22Rv1 (cell line): ENCODE measurements around the gene C11orf21.

Source experiments
- CTCF ChIP-seq: fragments of 450-650 bp; IDR thresholded peaks from 2 replicates; pipeline ENCODE4 v1.5.1; 2017; ENCODE audit warnings: mild to moderate bottlenecking
- ZFX ChIP-seq: fragments of 450-650 bp; IDR thresholded peaks from 2 replicates; pipeline ENCODE4 v1.6.1; 2017; ENCODE audit warnings: antibody characterized with exemption, borderline replicate concordance

- TF ChIP-seq CTCF, result peak; percentile 90
- TF ChIP-seq ZFX, result no peak
Observed at GRCh38 chr11:2305140-2305778, 3.5 kb upstream of the C11orf21 start.
